ENCODE measurements around the gene DEFB132. TPM values are rescaled to one million over a fixed set of nuclear protein-coding genes. Genes with fewer than 3 reads are reported as not detected.

Gene DEFB132
- total RNA-seq, 4 donors from 2014 or later, result 1.5 to 9.2 (median 2.0) TPM

GRCh38 chr20:301886-302848 lies 44.6 kb downstream of the DEFB132 start:
- DNase-seq (ENCODE audit: low spot score) (no peak), ATAC-seq (ENCODE audit: low FRiP score) (no peak)
- TF ChIP-seq CTCF (IDR thresholded peaks at IDR 0.05), result no peak

GRCh38 chr20:305745-306144 lies 48.2 kb downstream of the DEFB132 start:
- no peak for TF ChIP-seq CTCF (IDR thresholded peaks at IDR 0.05)
- ATAC-seq (ENCODE audit: low FRiP score) (no peak), DNase-seq (ENCODE audit: low spot score) (no peak)

GRCh38 chr20:308427-309038 lies 51.0 kb downstream of the DEFB132 start:
- no peak for TF ChIP-seq CTCF (IDR thresholded peaks at IDR 0.05)
- no peak for ATAC-seq (ENCODE audit: low FRiP score)
- no peak for DNase-seq (ENCODE audit: low spot score)

- DNase-seq (ENCODE audit: low spot score), result no peak
- no peak for ATAC-seq (ENCODE audit: low FRiP score)
- no peak for TF ChIP-seq CTCF (IDR thresholded peaks at IDR 0.05)
Observed at GRCh38 chr20:309306-309840, 51.8 kb downstream of the DEFB132 start.

- no peak for TF ChIP-seq CTCF (IDR thresholded peaks at IDR 0.05)
- DNase-seq (ENCODE audit: low spot score) (peak; percentile 92), ATAC-seq (ENCODE audit: low FRiP score) (peak; percentile 99)
Observed at GRCh38 chr20:309841-310644, 52.5 kb downstream of the DEFB132 start.

- TF ChIP-seq CTCF (IDR thresholded peaks at IDR 0.05), result no peak
- DNase-seq (ENCODE audit: low spot score), result no peak
- ATAC-seq (ENCODE audit: low FRiP score), result no peak
Observed at GRCh38 chr20:310645-311044, 53.1 kb downstream of the DEFB132 start.

Other genes with a start within 250 kb of the DEFB132 start
- not detected for gene DEFB125, start 170.1 kb upstream of the DEFB132 start, total RNA-seq
- not detected for gene DEFB126, start 115.1 kb upstream of the DEFB132 start, total RNA-seq
- not detected for gene DEFB127, start 100.3 kb upstream of the DEFB132 start, total RNA-seq
- not detected for gene DEFB128, start 68.0 kb upstream of the DEFB132 start, total RNA-seq
- not detected for gene DEFB129, start 30.5 kb upstream of the DEFB132 start, total RNA-seq
- gene C20orf96, start 33.0 kb downstream of the DEFB132 start, total RNA-seq, result 1 to 10 TPM; 1.4 to 3.0 (median 1.9) TPM
- gene ZCCHC3, start 39.8 kb downstream of the DEFB132 start, total RNA-seq, result 10 to 100 TPM; 10.5 to 20.1 (median 12.6) TPM
- 1 to 10 TPM; 2.0 to 3.3 (median 2.5) TPM for gene SOX12, start 67.8 kb downstream of the DEFB132 start, total RNA-seq
- 10 to 100 TPM; 12.6 to 19.1 (median 15.8) TPM for gene NRSN2, start 89.4 kb downstream of the DEFB132 start, total RNA-seq
- 10 to 100 TPM in 1 of 4 donors, 1 to 10 TPM in 3; 5.5 to 10.6 (median 6.2) TPM for gene TRIB3, start 123.0 kb downstream of the DEFB132 start, total RNA-seq
- 10 to 100 TPM; 49.9 to 88.1 (median 52.9) TPM for gene RBCK1, start 150.6 kb downstream of the DEFB132 start, total RNA-seq
- gene TBC1D20, start 204.8 kb downstream of the DEFB132 start, total RNA-seq, result 10 to 100 TPM; 37.2 to 60.6 (median 53.3) TPM